Rectal smooth muscle tissue (tissue), 1 donor: ENCODE data around the gene RBM38.
A peak's percentile ranks its signal among the peaks of the same experiment; 100 is the strongest.

Experiments used
- H3K27ac ChIP-seq: one replicate; pipeline ENCODE4 v1.7.0; 2013; ENCODE audit warnings: low read depth, low read length, inconsistent platforms
- H3K27me3 ChIP-seq: one replicate; pipeline ENCODE4 v1.7.0; 2013; ENCODE audit warnings: low read length; ENCODE audit not compliant: control insufficient read depth, insufficient read depth
- H3K36me3 ChIP-seq: one replicate; pipeline ENCODE4 v1.7.0; 2013; ENCODE audit warnings: low read length; ENCODE audit not compliant: control insufficient read depth, insufficient read depth
- H3K4me1 ChIP-seq: one replicate; pipeline ENCODE4 v1.7.0; 2013; ENCODE audit warnings: low read length; ENCODE audit not compliant: control insufficient read depth, insufficient read depth
- H3K4me3 ChIP-seq: one replicate; pipeline ENCODE4 v1.7.0; 2013; ENCODE audit warnings: low read length
- H3K9ac ChIP-seq: one replicate; pipeline ENCODE4 v1.7.0; 2013; ENCODE audit warnings: low read length

The RBM38 gene

GRCh38 chr20:57396984-57397692 lies 5.9 kb downstream of the RBM38 start:
- H3K36me3 ChIP-seq = peaks cover 19% of the 10 kb centered on the region
- H3K4me3 ChIP-seq = peak overlapping the region; percentile 47
- peak overlapping the region; percentile 90 for H3K27ac ChIP-seq
- no peak overlapping the region for H3K9ac ChIP-seq
- no peaks in the 10 kb centered on the region for H3K27me3 ChIP-seq
- peaks cover 80% of the 10 kb centered on the region for H3K4me1 ChIP-seq

GRCh38 chr20:57397693-57398108 lies 6.5 kb downstream of the RBM38 start:
- Histone ChIP-seq H3K27me3 (no peaks in the 10 kb centered on the region), H3K9ac (no peak overlapping the region), H3K4me1 (peaks cover 83% of the 10 kb centered on the region), H3K4me3 (peak overlapping the region; percentile 47), H3K36me3 (peaks cover 25% of the 10 kb centered on the region), H3K27ac (peak overlapping the region; percentile 90)

- Histone ChIP-seq H3K4me3 (peak overlapping the region; percentile 50), H3K9ac (peak overlapping the region; percentile 50), H3K27ac (peak overlapping the region; percentile 90), H3K4me1 (peaks cover 83% of the 10 kb centered on the region), H3K36me3 (peaks cover 29% of the 10 kb centered on the region), H3K27me3 (no peaks in the 10 kb centered on the region)
Observed at GRCh38 chr20:57398231-57398821, 7.1 kb downstream of the RBM38 start.

- Histone ChIP-seq H3K4me1 (peaks cover 76% of the 10 kb centered on the region), H3K9ac (peak overlapping the region; percentile 50), H3K27me3 (no peaks in the 10 kb centered on the region), H3K4me3 (peak overlapping the region; percentile 50), H3K36me3 (peaks cover 33% of the 10 kb centered on the region), H3K27ac (peak overlapping the region; percentile 90)
Observed at GRCh38 chr20:57398901-57399535, 7.8 kb downstream of the RBM38 start.

GRCh38 chr20:57399587-57400155 lies 8.5 kb downstream of the RBM38 start:
- Histone ChIP-seq H3K36me3 (peaks cover 38% of the 10 kb centered on the region), H3K4me1 (peaks cover 75% of the 10 kb centered on the region), H3K4me3 (peak overlapping the region; percentile 50), H3K27ac (peak overlapping the region; percentile 90), H3K27me3 (no peaks in the 10 kb centered on the region), H3K9ac (no peak overlapping the region)

- Histone ChIP-seq H3K36me3 (peaks cover 35% of the 10 kb centered on the region), H3K4me3 (peak overlapping the region; percentile 50), H3K27ac (peak overlapping the region; percentile 90), H3K27me3 (no peaks in the 10 kb centered on the region), H3K4me1 (peaks cover 69% of the 10 kb centered on the region), H3K9ac (no peak overlapping the region)
Observed at GRCh38 chr20:57400231-57400701, 9.1 kb downstream of the RBM38 start.

GRCh38 chr20:57400821-57401564 lies 9.8 kb downstream of the RBM38 start:
- H3K27me3 ChIP-seq = no peaks in the 10 kb centered on the region
- no peak overlapping the region for H3K4me3 ChIP-seq
- H3K27ac ChIP-seq = peak overlapping the region; percentile 90
- peaks cover 41% of the 10 kb centered on the region for H3K36me3 ChIP-seq
- H3K4me1 ChIP-seq = peaks cover 64% of the 10 kb centered on the region
- H3K9ac ChIP-seq = no peak overlapping the region

GRCh38 chr20:57401565-57401918 lies 10.3 kb downstream of the RBM38 start:
- Histone ChIP-seq H3K27me3 (no peaks in the 10 kb centered on the region), H3K36me3 (peaks cover 46% of the 10 kb centered on the region), H3K4me3 (no peak overlapping the region), H3K9ac (no peak overlapping the region), H3K4me1 (peaks cover 64% of the 10 kb centered on the region), H3K27ac (peak overlapping the region; percentile 90)

GRCh38 chr20:57402206-57403125 lies 11.3 kb downstream of the RBM38 start:
- H3K36me3 ChIP-seq = peaks cover 41% of the 10 kb centered on the region
- H3K27ac ChIP-seq = peak overlapping the region; percentile 50
- no peak overlapping the region for H3K9ac ChIP-seq
- H3K27me3 ChIP-seq = no peaks in the 10 kb centered on the region
- peaks cover 54% of the 10 kb centered on the region for H3K4me1 ChIP-seq
- H3K4me3 ChIP-seq = no peak overlapping the region

- Histone ChIP-seq H3K9ac (no peak overlapping the region), H3K4me1 (peaks cover 51% of the 10 kb centered on the region), H3K36me3 (peaks cover 44% of the 10 kb centered on the region), H3K27ac (peak overlapping the region; percentile 50), H3K27me3 (no peaks in the 10 kb centered on the region), H3K4me3 (no peak overlapping the region)
Observed at GRCh38 chr20:57403216-57403615, 12.0 kb downstream of the RBM38 start.

- H3K27ac ChIP-seq = peak overlapping the region; percentile 50
- H3K36me3 ChIP-seq = peaks cover 49% of the 10 kb centered on the region
- H3K27me3 ChIP-seq = no peaks in the 10 kb centered on the region
- peaks cover 48% of the 10 kb centered on the region for H3K4me1 ChIP-seq
- no peak overlapping the region for H3K4me3 ChIP-seq
- no peak overlapping the region for H3K9ac ChIP-seq
Observed at GRCh38 chr20:57404006-57404405, 12.8 kb downstream of the RBM38 start.
